GM12865 (cell line): ENCODE measurements around the gene WDR47.

Experiments
- DNase-seq: peaks from one replicate; pipeline ENCODE4 v3.0.0; 2010; ENCODE audit warnings: low read depth
- H3K4me3 ChIP-seq: 2 replicates; pipeline ENCODE4 v1.5.1; 2011; ENCODE audit warnings: mild to moderate bottlenecking, low read depth, low read length, control low read depth
- CTCF ChIP-seq: IDR thresholded peaks from 2 replicates; pipeline ENCODE4 v1.5.1; 2011; ENCODE audit warnings: low read length, control low read depth, low read depth, inconsistent platforms; ENCODE audit not compliant: insufficient read depth; ENCODE audit errors: missing control alignments

The WDR47 gene

GRCh38 chr1:108961752-108962486, 80.0 kb downstream of the WDR47 start:
- no peak for TF ChIP-seq CTCF
- no peak for DNase-seq
- peak overlapping the region; percentile 65 for H3K4me3 ChIP-seq

- no peak for DNase-seq
- no peak overlapping the region for H3K4me3 ChIP-seq
- no peak for TF ChIP-seq CTCF
These were observed 80.7 kb downstream of the WDR47 start for GRCh38 chr1:108961198-108961597.

- no peak for TF ChIP-seq CTCF
- no peak overlapping the region for H3K4me3 ChIP-seq
- no peak for DNase-seq
These were observed 81.2 kb downstream of the WDR47 start for GRCh38 chr1:108960719-108961118.

GRCh38 chr1:108957888-108958287, 84.0 kb downstream of the WDR47 start:
- no peak overlapping the region for H3K4me3 ChIP-seq
- TF ChIP-seq CTCF: no peak
- DNase-seq: no peak

GRCh38 chr1:108955881-108956280, 86.0 kb downstream of the WDR47 start:
- no peak overlapping the region for H3K4me3 ChIP-seq
- no peak for TF ChIP-seq CTCF
- no peak for DNase-seq

- DNase-seq: no peak
- TF ChIP-seq CTCF: no peak
- H3K4me3 ChIP-seq: no peak overlapping the region
These were observed 86.8 kb downstream of the WDR47 start for GRCh38 chr1:108955111-108955510.

- no peak for DNase-seq
- no peak for TF ChIP-seq CTCF
- H3K4me3 ChIP-seq: no peak overlapping the region
These were observed 88.5 kb downstream of the WDR47 start for GRCh38 chr1:108953452-108953851.
